Ectodermal cell (in vitro differentiated cells): ENCODE data around the gene ADAMTS13.

Experiments
- H3K27ac ChIP-seq: 2 replicates; pipeline ENCODE4 v1.7.0; 2013; ENCODE audit warnings: mild to moderate bottlenecking, low read depth, low read length; ENCODE audit not compliant: insufficient read depth, poor library complexity, severe bottlenecking
- H3K27me3 ChIP-seq: 2 replicates; pipeline ENCODE4 v1.7.0; 2013; ENCODE audit warnings: mild to moderate bottlenecking, low read length; ENCODE audit not compliant: insufficient read depth, control insufficient read depth, poor library complexity, severe bottlenecking
- H3K36me3 ChIP-seq: one replicate; pipeline ENCODE4 v1.7.0; 2013; ENCODE audit warnings: low read length; ENCODE audit not compliant: control insufficient read depth, insufficient read depth
- H3K4me1 ChIP-seq: one replicate; pipeline ENCODE4 v1.7.0; 2013; ENCODE audit warnings: low read length; ENCODE audit not compliant: control insufficient read depth, insufficient read depth
- H3K4me3 ChIP-seq: 2 replicates; pipeline ENCODE4 v1.7.0; 2013; ENCODE audit warnings: low read depth, low read length, control low read depth; ENCODE audit not compliant: insufficient read depth
- H3K9me3 ChIP-seq: 2 replicates; pipeline ENCODE4 v1.7.0; 2013; ENCODE audit warnings: mild to moderate bottlenecking, low read length, moderate library complexity; ENCODE audit not compliant: control insufficient read depth
- WGBS, 2 experiments: methylation state at CpG; one replicate each; pipeline ENCODE4 v1.1.7; 2013; ENCODE audit warnings: missing lambda C conversion rate in 2 of 2; 5-methylcytosine and 5-hydroxymethylcytosine counted together

ADAMTS13 gene

DNA sequence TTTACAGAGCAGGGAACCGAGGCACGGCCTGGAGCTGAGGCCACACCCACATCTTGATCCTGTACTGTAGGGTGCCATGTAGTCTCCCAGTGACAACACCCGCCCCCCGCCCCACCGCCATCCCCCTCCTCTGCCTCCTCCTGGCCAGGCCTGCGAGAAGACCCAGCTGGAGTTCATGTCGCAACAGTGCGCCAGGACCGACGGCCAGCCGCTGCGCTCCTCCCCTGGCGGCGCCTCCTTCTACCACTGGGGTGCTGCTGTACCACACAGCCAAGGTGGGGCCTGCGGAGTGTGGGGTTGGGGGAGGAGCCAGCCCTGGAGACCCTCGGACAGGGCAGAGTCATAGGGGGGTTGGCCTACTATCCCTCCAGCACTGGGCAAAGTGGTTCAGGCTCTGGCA lies 14.5 kb downstream of the ADAMTS13 start:
- WGBS, 2 experiments: 85 to 89% methylated on average over 15 to 16 of the region's 16 CpGs
- no peaks in the 10 kb centered on the region for H3K9me3 ChIP-seq
- no peaks in the 10 kb centered on the region for H3K27me3 ChIP-seq
- H3K27ac ChIP-seq: no peak overlapping the region
- no peak overlapping the region for H3K4me3 ChIP-seq
- H3K4me1 ChIP-seq: no peaks in the 10 kb centered on the region
- no peaks in the 10 kb centered on the region for H3K36me3 ChIP-seq

GRCh38 chr9:133437753-133438531 lies 15.8 kb downstream of the ADAMTS13 start:
- Histone ChIP-seq H3K27ac (no peak overlapping the region), H3K9me3 (no peaks in the 10 kb centered on the region), H3K36me3 (no peaks in the 10 kb centered on the region), H3K27me3 (no peaks in the 10 kb centered on the region), H3K4me1 (no peaks in the 10 kb centered on the region), H3K4me3 (no peak overlapping the region)
- WGBS, 2 experiments: 94% methylated on average over 20 of the region's 20 CpGs

DNA sequence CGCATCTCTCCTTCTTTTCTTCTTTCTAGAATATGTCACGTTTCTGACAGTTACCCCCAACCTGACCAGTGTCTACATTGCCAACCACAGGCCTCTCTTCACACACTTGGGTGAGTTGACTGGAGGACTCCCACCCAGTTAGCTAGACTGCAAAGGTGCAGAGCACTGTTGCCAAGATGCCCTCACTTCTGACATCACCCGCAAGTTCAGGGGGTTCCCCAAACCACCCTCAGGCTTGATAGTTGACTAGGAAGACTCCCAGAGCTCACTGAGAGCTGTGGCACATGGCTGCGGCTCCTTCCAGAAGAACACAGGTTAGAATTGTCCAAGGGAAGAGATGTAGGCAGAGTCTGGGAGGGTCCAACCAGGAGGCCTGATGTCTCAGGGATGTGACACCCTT lies 17.2 kb downstream of the ADAMTS13 start:
- H3K4me3 ChIP-seq: no peak overlapping the region
- 70 to 72% methylated on average over 4 of the region's 4 CpGs for WGBS, 2 experiments
- H3K36me3 ChIP-seq: no peaks in the 10 kb centered on the region
- no peaks in the 10 kb centered on the region for H3K9me3 ChIP-seq
- H3K27me3 ChIP-seq: no peaks in the 10 kb centered on the region
- no peak overlapping the region for H3K27ac ChIP-seq
- H3K4me1 ChIP-seq: no peaks in the 10 kb centered on the region

DNA sequence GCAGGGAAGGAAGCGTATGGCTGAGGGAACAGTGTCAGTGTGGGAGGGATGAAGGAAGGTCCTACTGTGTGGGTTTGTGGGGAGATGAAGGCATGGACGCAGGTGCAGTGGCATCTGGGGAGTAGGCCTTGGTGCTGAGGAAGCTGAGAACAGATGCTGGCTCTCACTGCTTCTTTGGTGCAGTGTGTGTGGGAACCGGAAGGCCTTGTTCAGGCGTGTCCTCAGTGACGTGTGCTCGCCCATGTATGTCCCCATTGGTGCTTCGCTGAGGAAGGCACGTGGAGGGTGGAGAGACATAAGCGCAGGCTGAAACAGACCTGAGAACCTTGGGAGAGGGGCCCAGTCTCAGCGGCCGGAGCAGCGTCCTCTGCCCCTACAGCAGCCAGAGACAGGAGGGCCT lies 18.7 kb downstream of the ADAMTS13 start:
- H3K36me3 ChIP-seq: no peaks in the 10 kb centered on the region
- H3K27me3 ChIP-seq: no peaks in the 10 kb centered on the region
- H3K27ac ChIP-seq: no peak overlapping the region
- WGBS, 2 experiments: 95% methylated on average over 12 of the region's 12 CpGs
- H3K9me3 ChIP-seq: no peaks in the 10 kb centered on the region
- H3K4me1 ChIP-seq: no peaks in the 10 kb centered on the region
- H3K4me3 ChIP-seq: no peak overlapping the region

GRCh38 chr9:133441571-133441970 lies 19.4 kb downstream of the ADAMTS13 start:
- 86 to 89% methylated on average over 5 of the region's 5 CpGs for WGBS, 2 experiments

GRCh38 chr9:133443248-133443647 lies 21.1 kb downstream of the ADAMTS13 start:
- 89 to 92% methylated on average over 15 of the region's 15 CpGs for WGBS, 2 experiments
- no peaks in the 10 kb centered on the region for H3K27me3 ChIP-seq
- no peak overlapping the region for H3K27ac ChIP-seq
- no peaks in the 10 kb centered on the region for H3K36me3 ChIP-seq
- no peaks in the 10 kb centered on the region for H3K4me1 ChIP-seq
- no peak overlapping the region for H3K4me3 ChIP-seq
- H3K9me3 ChIP-seq: no peaks in the 10 kb centered on the region

More at GRCh38 chr9:133441571-133441970, 19.4 kb downstream of the ADAMTS13 start:
- no peak overlapping the region for H3K4me3 ChIP-seq
- H3K9me3 ChIP-seq: no peaks in the 10 kb centered on the region
- H3K36me3 ChIP-seq: no peaks in the 10 kb centered on the region
- H3K4me1 ChIP-seq: no peaks in the 10 kb centered on the region
- no peak overlapping the region for H3K27ac ChIP-seq
- no peaks in the 10 kb centered on the region for H3K27me3 ChIP-seq

DNA sequence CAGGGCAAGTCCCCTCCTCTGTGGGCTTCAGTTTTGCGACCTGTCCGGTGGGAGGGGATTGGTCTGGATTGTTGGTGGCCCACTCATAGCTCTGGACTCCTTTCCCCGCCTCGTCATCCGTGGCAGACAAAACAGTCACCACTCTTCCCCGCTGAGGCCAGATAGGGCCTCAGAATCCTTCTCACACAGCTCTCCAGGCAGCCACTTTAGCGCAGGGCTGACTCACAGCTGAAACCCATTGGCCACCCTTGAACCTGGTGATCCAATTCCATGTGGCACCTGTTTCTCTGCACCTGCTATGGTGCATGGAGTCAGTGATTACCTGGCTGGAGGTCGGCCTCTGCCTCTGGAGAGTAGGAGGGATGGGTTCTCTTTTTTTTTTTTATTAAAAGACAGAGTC lies 21.8 kb downstream of the ADAMTS13 start:
- Histone ChIP-seq H3K9me3 (no peaks in the 10 kb centered on the region), H3K4me3 (no peak overlapping the region), H3K27ac (no peak overlapping the region), H3K36me3 (no peaks in the 10 kb centered on the region), H3K27me3 (no peaks in the 10 kb centered on the region), H3K4me1 (no peaks in the 10 kb centered on the region)
- WGBS, 2 experiments: 87 to 90% methylated on average over 8 of the region's 8 CpGs

DNA sequence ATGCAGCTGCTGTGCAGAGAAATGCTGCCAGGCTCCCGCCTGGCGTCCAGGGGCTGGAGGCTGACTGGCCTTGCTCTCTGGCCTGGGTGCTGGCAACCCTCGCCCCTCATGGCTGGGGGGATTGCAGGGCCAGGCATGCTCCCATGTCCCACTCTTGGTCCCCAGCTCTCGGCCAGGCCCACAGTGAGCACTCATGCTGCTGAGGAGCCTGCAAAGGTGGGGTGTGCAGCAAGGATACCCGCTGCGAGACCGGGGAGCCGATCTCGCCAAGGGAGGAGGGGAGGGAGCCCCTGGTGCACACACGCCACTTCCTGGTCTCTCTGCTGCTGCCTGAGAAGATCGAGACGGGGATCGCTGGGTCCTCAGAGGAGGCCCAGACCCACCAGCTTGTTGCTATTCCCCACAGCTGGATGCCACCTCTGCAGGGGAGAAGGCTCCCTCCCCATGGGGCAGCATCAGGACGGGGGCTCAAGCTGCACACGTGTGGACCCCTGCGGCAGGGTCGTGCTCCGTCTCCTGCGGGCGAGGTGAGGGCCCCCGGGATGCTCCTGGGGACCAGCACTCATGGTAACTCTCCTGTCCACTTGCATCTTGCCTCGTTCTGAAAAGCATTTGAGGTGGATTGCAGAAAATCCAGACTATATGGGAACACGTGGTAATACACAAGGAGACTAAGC lies 23.3 kb downstream of the ADAMTS13 start:
- Histone ChIP-seq H3K27me3 (no peaks in the 10 kb centered on the region), H3K9me3 (no peaks in the 10 kb centered on the region), H3K4me3 (no peak overlapping the region), H3K4me1 (no peaks in the 10 kb centered on the region), H3K27ac (no peak overlapping the region), H3K36me3 (no peaks in the 10 kb centered on the region)
- WGBS, 2 experiments: 89 to 90% methylated on average over 23 of the region's 23 CpGs

- H3K27me3 ChIP-seq: no peaks in the 10 kb centered on the region
- no peaks in the 10 kb centered on the region for H3K9me3 ChIP-seq
- WGBS, 2 experiments: 88 to 91% methylated on average over 13 of the region's 13 CpGs
- H3K4me1 ChIP-seq: no peaks in the 10 kb centered on the region
- H3K36me3 ChIP-seq: no peaks in the 10 kb centered on the region
- no peak overlapping the region for H3K27ac ChIP-seq
- H3K4me3 ChIP-seq: no peak overlapping the region
Measured at GRCh38 chr9:133448487-133448972, 26.4 kb downstream of the ADAMTS13 start.

DNA sequence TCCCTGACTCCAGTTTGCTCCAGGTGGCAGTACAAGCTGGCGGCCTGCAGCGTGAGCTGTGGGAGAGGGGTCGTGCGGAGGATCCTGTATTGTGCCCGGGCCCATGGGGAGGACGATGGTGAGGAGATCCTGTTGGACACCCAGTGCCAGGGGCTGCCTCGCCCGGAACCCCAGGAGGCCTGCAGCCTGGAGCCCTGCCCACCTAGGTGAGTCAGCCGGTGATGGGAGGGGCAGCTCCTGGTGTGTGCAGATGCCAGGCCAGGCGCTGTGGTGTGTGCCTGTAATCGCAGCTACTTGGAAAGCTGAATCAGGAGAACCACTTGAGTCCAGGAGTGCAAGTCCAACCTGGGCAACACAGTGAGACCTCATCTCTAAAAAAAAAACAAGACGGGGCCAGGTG lies 27.6 kb downstream of the ADAMTS13 start:
- 93 to 94% methylated on average over 12 of the region's 12 CpGs for WGBS, 2 experiments
- Histone ChIP-seq H3K9me3 (no peaks in the 10 kb centered on the region), H3K27me3 (no peaks in the 10 kb centered on the region)

More for the DNA sequence above, 27.6 kb downstream of the ADAMTS13 start:
- Histone ChIP-seq H3K4me1 (no peaks in the 10 kb centered on the region), H3K36me3 (no peaks in the 10 kb centered on the region), H3K4me3 (no peak overlapping the region), H3K27ac (no peak overlapping the region)
